Spleen (tissue), 7 donors: ENCODE data around the gene PRICKLE1.

Source experiments
- CTCF ChIP-seq, 11 experiments: fragments of 200-600 bp in 7 of 11; fragments of 450-650 bp in 4 of 11; sonication (generic) in 4 of 11; IDR thresholded peaks in 8 of 11; conservative IDR thresholded peaks in 3 of 11; 1 replicate in 7 of 11; 2 replicates in 4 of 11; pipeline versions ENCODE4 v1.4.0 to v1.8.0; 2016 to 2021; ENCODE audit warnings: antibody characterized with exemption in 11 of 11, inconsistent platforms in 4 of 11, mild to moderate bottlenecking in 1 of 11
- POLR2A ChIP-seq, 3 donors: fragments of 450-650 bp; IDR thresholded peaks; one replicate each; pipeline ENCODE4 v1.5.1; 2017; ENCODE audit warnings: antibody characterized with exemption in 3 of 3, mild to moderate bottlenecking in 1 of 3
- donor health status: DM: no; HTN: no; CAD: no; lungs with moderate emphysema.
- donor health status: DM: no; HTN: no; CAD: no.
- donor health status: DM: no; HTN: no; CAD: no.

- TF ChIP-seq CTCF (IDR thresholded peaks at IDR 0.05 in 8 of 11, conservative IDR thresholded peaks at IDR 0.05 in 3 of 11) (no peak), POLR2A (IDR thresholded peaks at IDR 0.05) (no peak)
Measured at GRCh38 chr12:42516573-42516972, 73.0 kb downstream of the PRICKLE1 start.
